GM21723 (cell line): ENCODE measurements around the gene RAD23A.

Source experiments
- ATAC-seq: cut with Tn5 transposase; IDR thresholded peaks from one replicate; pipeline ENCODE4 v1.9.1; 2021; ENCODE audit warnings: mild to moderate bottlenecking, moderate library complexity; ENCODE audit not compliant: unreplicated experiment

Gene RAD23A

GRCh38 chr19:13001502-13002165 is 56.0 kb downstream of the RAD23A start:
- ATAC-seq = no peak

GRCh38 chr19:13002166-13002898 is 56.7 kb downstream of the RAD23A start:
- ATAC-seq = no peak

- ATAC-seq = no peak
Measured at GRCh38 chr19:13003081-13003480, 57.4 kb downstream of the RAD23A start.
